ENCODE data around the gene KPNA1. TPM values are rescaled to one million over a fixed set of nuclear protein-coding genes. Genes with fewer than 3 reads are reported as not detected.
"Not testable (repeated sequence)": the region's sequence is repeated elsewhere in the genome, so short reads cannot be mapped to it uniquely, and the experiment has no call there.

Gene KPNA1
- total and polyA plus RNA-seq, 2 experiments from 2014 or later = 33.3 to 42.2 TPM

- no peaks in the 10 kb centered on the region for H3K9me3 ChIP-seq (ENCODE audit: low read depth)
- no peaks in the 10 kb centered on the region for H3K4me1 ChIP-seq (ENCODE audit: low read depth)
- no peak overlapping the region for H3K27ac ChIP-seq
- DNase-seq (ENCODE audit: low read depth in 1 of 2, low spot score in 1 of 2) = no peak
- H3K27me3 ChIP-seq = no peaks in the 10 kb centered on the region
- H3K4me3 ChIP-seq = no peak overlapping the region
- H3K36me3 ChIP-seq = peaks cover 51% of the 10 kb centered on the region
- no peak for TF ChIP-seq CTCF (IDR thresholded peaks at IDR 0.05; ENCODE audit: low read depth, low read length)
These were observed 57.0 kb downstream of the KPNA1 start for GRCh38 chr3:122457706-122458105.

GRCh38 chr3:122456074-122456473 lies 58.7 kb downstream of the KPNA1 start:
- TF ChIP-seq CTCF (IDR thresholded peaks at IDR 0.05; ENCODE audit: low read depth, low read length) = no peak
- Histone ChIP-seq H3K36me3 (peaks cover 46% of the 10 kb centered on the region), H3K27me3 (no peaks in the 10 kb centered on the region), H3K4me1 (ENCODE audit: low read depth) (no peaks in the 10 kb centered on the region), H3K9me3 (ENCODE audit: low read depth) (no peaks in the 10 kb centered on the region), H3K27ac (no peak overlapping the region), H3K4me3 (no peak overlapping the region)
- no peak for DNase-seq (ENCODE audit: low read depth in 1 of 2, low spot score in 1 of 2)

- H3K36me3 ChIP-seq = peaks cover 32% of the 10 kb centered on the region
- no peaks in the 10 kb centered on the region for H3K9me3 ChIP-seq (ENCODE audit: low read depth)
- H3K27ac ChIP-seq = no peak overlapping the region
- no peaks in the 10 kb centered on the region for H3K4me1 ChIP-seq (ENCODE audit: low read depth)
- H3K4me3 ChIP-seq = no peak overlapping the region
- no peak for DNase-seq (ENCODE audit: low read depth in 1 of 2, low spot score in 1 of 2)
- TF ChIP-seq CTCF (IDR thresholded peaks at IDR 0.05; ENCODE audit: low read depth, low read length) = no peak
- H3K27me3 ChIP-seq = no peaks in the 10 kb centered on the region
These were observed 63.4 kb downstream of the KPNA1 start for GRCh38 chr3:122451371-122451770.

GRCh38 chr3:122448218-122448617 lies 66.5 kb downstream of the KPNA1 start:
- not testable (repeated sequence) for H3K4me1 ChIP-seq (ENCODE audit: low read depth); DNase-seq (ENCODE audit: low read depth in 1 of 2, low spot score in 1 of 2); H3K27ac ChIP-seq; H3K27me3 ChIP-seq; H3K4me3 ChIP-seq; H3K9me3 ChIP-seq (ENCODE audit: low read depth)
- peaks cover 18% of the 10 kb centered on the region for H3K36me3 ChIP-seq

GRCh38 chr3:122444491-122444887 lies 70.2 kb downstream of the KPNA1 start:
- H3K4me3 ChIP-seq; DNase-seq (ENCODE audit: low read depth in 1 of 2, low spot score in 1 of 2); H3K27ac ChIP-seq; H3K27me3 ChIP-seq; H3K4me1 ChIP-seq (ENCODE audit: low read depth); H3K9me3 ChIP-seq (ENCODE audit: low read depth): not testable (repeated sequence)
- H3K36me3 ChIP-seq = peaks cover 32% of the 10 kb centered on the region

GRCh38 chr3:122443762-122444490 lies 70.8 kb downstream of the KPNA1 start:
- H3K9me3 ChIP-seq (ENCODE audit: low read depth); H3K4me3 ChIP-seq; DNase-seq (ENCODE audit: low read depth in 1 of 2, low spot score in 1 of 2); H3K27ac ChIP-seq; H3K27me3 ChIP-seq; H3K4me1 ChIP-seq (ENCODE audit: low read depth): not testable (repeated sequence)
- peaks cover 32% of the 10 kb centered on the region for H3K36me3 ChIP-seq

- H3K4me3 ChIP-seq = no peak overlapping the region
- H3K9me3 ChIP-seq (ENCODE audit: low read depth) = no peaks in the 10 kb centered on the region
- H3K36me3 ChIP-seq = peaks cover 27% of the 10 kb centered on the region
- no peak for DNase-seq (ENCODE audit: low read depth in 1 of 2, low spot score in 1 of 2)
- no peak for TF ChIP-seq CTCF (IDR thresholded peaks at IDR 0.05; ENCODE audit: low read depth, low read length)
- H3K27ac ChIP-seq = no peak overlapping the region
- no peaks in the 10 kb centered on the region for H3K4me1 ChIP-seq (ENCODE audit: low read depth)
- no peaks in the 10 kb centered on the region for H3K27me3 ChIP-seq
These were observed 71.6 kb downstream of the KPNA1 start for GRCh38 chr3:122443090-122443489.

All from cardiac muscle cell (in vitro differentiated cells and primary cell).